Measurements from ENCODE around the gene DAB2.

The DAB2 gene

GRCh38 chr5:39390945-39391344 is 33.8 kb downstream of the DAB2 start:
- H3K4me3 ChIP-seq (ENCODE audit: low read depth, low read length), result no peak overlapping the region

GRCh38 chr5:39387293-39387692 is 37.5 kb downstream of the DAB2 start:
- H3K4me3 ChIP-seq (ENCODE audit: low read depth, low read length), result no peak overlapping the region

- no peak overlapping the region for H3K4me3 ChIP-seq (ENCODE audit: low read depth, low read length)
Observed at GRCh38 chr5:39384271-39384670, 40.5 kb downstream of the DAB2 start.

DNA sequence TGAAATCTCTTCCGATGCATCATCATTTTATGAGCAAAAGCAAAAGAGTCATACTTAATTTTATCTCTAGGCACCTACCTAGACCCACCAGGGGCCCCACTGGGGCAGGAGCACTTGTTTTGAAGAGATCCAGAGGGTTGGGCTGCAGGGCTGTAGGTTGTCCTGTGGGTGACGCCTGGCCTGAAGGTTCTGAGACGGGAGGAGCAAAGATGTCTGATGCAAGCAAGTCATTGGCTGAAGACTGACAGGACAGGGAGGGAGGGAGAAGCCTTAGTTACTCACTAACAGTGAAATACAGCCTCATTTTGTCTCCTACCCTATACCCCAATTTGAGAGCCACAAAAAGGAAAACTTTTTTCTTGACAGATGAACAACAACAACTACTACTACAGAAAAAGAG is 43.4 kb downstream of the DAB2 start:
- no peak overlapping the region for H3K4me3 ChIP-seq (ENCODE audit: low read depth, low read length)

GRCh38 chr5:39379693-39380092 is 45.1 kb downstream of the DAB2 start:
- no peak overlapping the region for H3K4me3 ChIP-seq (ENCODE audit: low read depth, low read length)

DNA sequence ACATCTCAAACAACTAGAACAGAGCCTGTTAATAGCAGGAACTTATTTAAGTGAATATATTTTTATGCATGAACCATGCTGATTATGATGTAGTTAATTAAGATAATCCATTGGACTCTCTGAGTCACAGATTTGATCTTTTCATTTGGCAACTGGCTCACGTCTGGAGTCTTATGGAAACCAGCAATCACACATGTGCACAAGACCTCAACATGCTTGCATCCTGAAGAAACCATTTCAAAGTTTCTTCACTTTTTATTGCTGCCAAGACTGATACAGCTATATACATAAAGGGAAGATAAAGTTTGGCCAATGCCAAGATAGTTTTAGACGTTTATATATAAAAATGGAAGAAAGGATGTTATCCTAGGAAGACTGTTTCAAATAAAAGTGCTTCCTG is 47.2 kb downstream of the DAB2 start:
- no peak overlapping the region for H3K4me3 ChIP-seq (ENCODE audit: low read depth, low read length)

DNA sequence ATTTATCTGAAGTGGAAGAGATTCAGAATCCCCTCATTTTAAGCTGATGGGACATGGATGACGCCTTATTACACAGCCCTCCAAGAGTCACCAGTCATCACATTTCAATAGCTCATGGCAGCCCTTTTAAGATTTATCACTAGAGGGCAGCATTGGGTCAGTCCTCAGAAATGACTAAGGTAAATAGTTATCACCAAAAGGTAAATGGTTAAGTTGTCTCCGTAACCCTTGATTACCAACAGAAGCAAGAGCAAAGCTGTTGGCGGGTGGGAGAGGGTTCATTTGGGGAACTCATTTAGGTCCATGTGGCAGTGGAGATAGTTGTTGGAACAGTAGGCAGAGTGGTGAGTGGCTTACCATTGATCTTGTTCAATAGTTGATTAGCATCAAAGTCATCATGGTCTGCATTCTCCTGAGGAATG is 48.5 kb downstream of the DAB2 start:
- no peak overlapping the region for H3K4me3 ChIP-seq (ENCODE audit: low read depth, low read length)

- H3K4me3 ChIP-seq (ENCODE audit: low read depth, low read length), result no peak overlapping the region
Observed at GRCh38 chr5:39373791-39374190, 51.0 kb downstream of the DAB2 start.

GRCh38 chr5:39371367-39371635 is 53.5 kb downstream of the DAB2 start:
- no peak overlapping the region for H3K4me3 ChIP-seq (ENCODE audit: low read depth, low read length)

- no peak overlapping the region for H3K4me3 ChIP-seq (ENCODE audit: low read depth, low read length)
Observed at GRCh38 chr5:39370555-39371366, 54.0 kb downstream of the DAB2 start.

DNA sequence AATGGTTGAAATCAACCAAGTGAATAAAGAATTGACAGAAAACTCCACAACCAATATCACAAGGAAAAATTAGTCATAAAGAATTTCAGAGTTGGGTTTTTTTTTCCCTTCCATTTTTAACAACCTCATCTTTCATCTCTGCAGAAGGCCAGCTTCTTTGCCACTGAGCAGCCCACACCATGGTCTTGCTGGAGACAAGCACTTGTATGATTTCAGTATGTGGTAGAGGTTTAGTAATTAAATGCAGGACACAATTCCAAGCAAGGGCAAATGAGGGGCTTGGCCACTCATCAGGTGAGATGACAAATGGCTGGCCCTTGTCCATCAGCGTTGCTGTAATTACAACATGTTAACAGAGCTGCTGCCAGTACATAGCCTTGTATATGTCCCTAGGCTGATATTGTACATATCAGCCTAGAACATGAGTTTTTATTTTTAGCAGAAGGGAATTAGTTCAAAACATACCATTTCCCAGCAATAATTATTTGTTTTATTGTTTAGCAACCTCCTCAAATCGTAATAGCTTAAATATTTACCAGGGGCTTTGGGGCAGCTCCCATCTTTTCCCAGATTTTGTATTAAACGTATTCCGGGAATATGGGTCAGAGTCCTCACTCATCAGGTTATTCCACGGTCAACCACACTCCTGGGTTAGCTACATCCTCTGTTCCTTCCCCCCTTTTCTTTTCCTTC is 55.5 kb downstream of the DAB2 start:
- H3K4me3 ChIP-seq (ENCODE audit: low read depth, low read length), result no peak overlapping the region

GRCh38 chr5:39368116-39368515 is 56.7 kb downstream of the DAB2 start:
- H3K4me3 ChIP-seq (ENCODE audit: low read depth, low read length), result no peak overlapping the region

GRCh38 chr5:39367711-39368110 is 57.1 kb downstream of the DAB2 start:
- no peak overlapping the region for H3K4me3 ChIP-seq (ENCODE audit: low read depth, low read length)

DNA sequence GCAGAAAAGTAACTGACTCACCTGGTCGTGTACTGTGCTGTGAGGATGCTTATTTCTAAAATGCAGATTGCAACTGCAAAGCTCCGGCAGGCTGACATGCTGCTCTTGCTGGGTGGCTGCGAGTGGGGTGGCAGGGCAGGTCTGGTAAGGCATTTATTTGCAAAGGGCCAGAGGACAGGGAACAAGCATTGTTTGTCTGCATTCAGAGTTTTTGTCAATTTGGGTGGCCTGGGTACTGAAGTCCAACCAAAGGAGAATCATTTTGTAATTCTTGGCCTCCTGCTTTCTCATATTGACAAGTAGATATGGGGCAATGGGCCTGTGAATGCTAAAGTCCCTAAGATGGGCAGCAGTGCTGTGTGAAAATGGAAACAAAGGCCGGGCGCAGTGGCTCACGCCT is 60.4 kb downstream of the DAB2 start, which contains the start of gene C9:
Gene C9, minus strand, starts transcription at position 129 of the 400 bp plus-strand sequence. Its CDS starts 31 bp downstream, at position 98.
- no peak within 1 kb of the TSS for H3K4me3 ChIP-seq (ENCODE audit: low read depth, low read length)

- no peak overlapping the region for H3K4me3 ChIP-seq (ENCODE audit: low read depth, low read length)
Observed at GRCh38 chr5:39363217-39363616, 61.6 kb downstream of the DAB2 start.

DNA sequence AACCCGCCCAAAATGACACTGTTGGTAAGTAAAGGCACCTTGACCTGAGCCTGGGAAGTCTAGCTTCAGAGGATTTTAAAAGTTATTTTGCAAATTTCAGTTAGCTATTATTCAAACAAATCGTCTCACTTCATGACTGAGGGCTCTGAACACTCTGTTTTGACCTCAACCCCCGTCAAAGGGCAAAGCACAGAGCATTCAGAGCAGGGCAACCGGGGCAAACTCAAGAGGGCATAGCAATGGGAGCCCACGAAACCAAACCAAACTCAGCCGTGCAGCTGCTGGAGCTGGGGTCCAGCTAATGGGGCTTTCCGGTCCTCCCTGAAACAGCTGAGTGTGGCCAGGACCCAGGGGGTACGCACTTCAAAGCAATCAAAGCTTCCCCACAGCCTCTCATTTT is 62.1 kb downstream of the DAB2 start:
- H3K4me3 ChIP-seq (ENCODE audit: low read depth, low read length), result no peak overlapping the region

GRCh38 chr5:39361306-39361705 is 63.5 kb downstream of the DAB2 start:
- no peak overlapping the region for H3K4me3 ChIP-seq (ENCODE audit: low read depth, low read length)

- H3K4me3 ChIP-seq (ENCODE audit: low read depth, low read length), result no peak overlapping the region
Observed at GRCh38 chr5:39360471-39361111, 64.2 kb downstream of the DAB2 start.

DNA sequence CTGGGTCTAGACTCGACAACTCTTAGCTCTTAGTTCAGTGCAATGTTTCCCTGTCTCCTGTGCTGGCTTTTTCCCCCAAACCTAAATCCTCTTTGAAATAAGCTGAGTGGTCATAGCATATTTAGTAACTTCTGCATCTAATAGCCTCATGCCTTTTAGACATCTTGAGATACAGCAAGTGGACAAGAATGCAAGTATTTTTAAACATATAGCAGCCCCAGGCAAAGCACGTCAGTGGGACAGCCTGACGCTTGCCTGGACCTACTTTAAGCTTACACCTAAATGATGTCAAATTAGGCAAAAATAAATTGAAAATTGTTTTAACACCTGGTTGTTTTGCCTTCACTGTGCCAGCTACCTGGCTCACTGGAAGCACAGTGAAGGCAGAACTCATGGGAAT is 68.5 kb downstream of the DAB2 start:
- H3K4me3 ChIP-seq (ENCODE audit: low read depth, low read length), result no peak overlapping the region

- H3K4me3 ChIP-seq (ENCODE audit: low read depth, low read length), result no peak overlapping the region
Observed at GRCh38 chr5:39355324-39355723, 69.5 kb downstream of the DAB2 start.

- H3K4me3 ChIP-seq (ENCODE audit: low read depth, low read length), result no peak overlapping the region
Observed at GRCh38 chr5:39353717-39354399, 70.9 kb downstream of the DAB2 start.

DNA sequence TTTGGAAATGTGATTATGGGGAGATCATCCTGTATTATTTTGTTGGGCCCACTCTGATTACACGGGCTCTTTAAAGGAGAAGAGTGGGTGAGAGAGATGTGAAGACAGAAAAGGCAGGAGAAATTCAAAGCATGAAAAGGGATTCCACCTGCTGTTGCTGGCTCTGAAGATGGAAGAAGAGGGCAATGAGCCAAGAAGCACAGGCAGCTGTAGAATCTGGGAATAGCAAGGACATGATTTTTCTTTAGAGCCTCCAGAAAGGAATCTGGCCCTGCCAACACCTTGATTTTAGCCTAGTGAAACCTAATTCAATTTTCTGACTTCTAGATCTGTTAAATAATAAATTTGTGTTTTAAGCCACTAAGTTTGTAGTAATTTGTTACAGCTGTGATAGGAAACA is 71.8 kb downstream of the DAB2 start:
- H3K4me3 ChIP-seq (ENCODE audit: low read depth, low read length), result no peak overlapping the region

Measured in iPS-11a (cell line).